ENCODE results near the gene SLC6A11.
A peak's percentile ranks its signal among the peaks of the same experiment; 100 is the strongest.

SLC6A11 gene

GRCh38 chr3:10930666-10931040, 114.6 kb downstream of the SLC6A11 start:
- DNase-seq (ENCODE audit: low spot score), result no peak

- no peak for DNase-seq (ENCODE audit: low spot score)
Measured at GRCh38 chr3:10932596-10932995, 116.6 kb downstream of the SLC6A11 start.

- no peak for DNase-seq (ENCODE audit: low spot score)
Measured at GRCh38 chr3:10933021-10933420, 117.0 kb downstream of the SLC6A11 start.

DNA sequence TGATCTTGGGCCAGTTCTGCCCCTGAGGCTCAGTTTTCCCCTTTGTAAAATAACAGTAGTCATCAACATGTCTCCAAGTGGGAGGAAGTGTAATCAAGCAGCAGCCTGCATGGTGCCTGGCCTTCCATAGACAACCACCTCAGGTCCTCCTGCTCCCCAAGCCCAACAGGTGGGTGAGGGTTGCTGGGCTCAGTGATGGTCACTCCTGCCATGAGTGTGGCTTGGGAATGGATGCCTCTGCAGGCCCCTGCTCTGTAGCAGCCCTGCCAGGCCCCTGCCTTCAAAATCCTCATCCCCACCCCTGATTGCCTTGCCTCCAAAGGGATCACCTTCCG, 117.4 kb downstream of the SLC6A11 start:
- no peak for DNase-seq (ENCODE audit: low spot score)

- DNase-seq (ENCODE audit: low spot score), result no peak
Measured at GRCh38 chr3:10933805-10934481, 117.9 kb downstream of the SLC6A11 start.

GRCh38 chr3:10935028-10935427, 119.0 kb downstream of the SLC6A11 start:
- DNase-seq (ENCODE audit: low spot score), result no peak

DNA sequence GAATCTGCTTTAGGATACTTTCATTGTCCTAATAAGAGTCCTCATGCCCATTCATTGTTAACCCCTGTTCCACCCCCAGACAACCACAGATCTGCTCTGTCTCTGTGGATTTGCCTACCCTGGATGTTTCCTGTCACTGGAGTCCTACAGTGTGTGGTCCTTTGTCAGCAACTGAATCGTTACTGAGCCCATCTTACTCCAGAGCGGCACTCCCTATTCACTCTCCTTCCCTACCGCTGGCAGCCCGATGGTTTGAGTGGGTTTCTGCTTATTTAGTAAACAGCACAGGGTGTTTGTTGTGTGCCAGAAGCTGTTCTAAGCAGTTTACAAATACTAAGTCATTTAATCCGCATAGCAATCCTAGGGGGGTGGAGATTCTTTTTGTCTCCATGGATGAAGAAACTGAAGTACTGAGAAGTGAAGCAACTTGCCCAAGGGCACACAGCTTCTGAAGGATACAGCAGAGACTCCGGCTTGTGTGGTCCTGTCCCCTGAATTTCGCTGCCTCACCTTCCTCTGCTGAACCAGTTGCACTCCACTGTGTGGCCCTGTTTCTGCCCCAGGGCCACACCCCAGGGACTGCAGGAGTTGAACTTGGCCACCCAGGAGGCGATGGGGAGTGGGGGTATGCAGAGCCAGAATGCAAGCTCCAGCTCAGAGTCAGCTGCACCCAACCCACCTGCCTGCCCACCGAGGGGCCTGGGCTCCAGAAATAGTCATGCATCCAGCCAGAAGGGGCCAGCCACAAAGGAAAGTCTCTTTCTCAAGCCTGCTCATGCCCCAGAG, 120.0 kb downstream of the SLC6A11 start:
- DNase-seq (ENCODE audit: low spot score), result no peak

- no peak for DNase-seq (ENCODE audit: low spot score)
Measured at GRCh38 chr3:10936686-10937085, 120.7 kb downstream of the SLC6A11 start.

DNA sequence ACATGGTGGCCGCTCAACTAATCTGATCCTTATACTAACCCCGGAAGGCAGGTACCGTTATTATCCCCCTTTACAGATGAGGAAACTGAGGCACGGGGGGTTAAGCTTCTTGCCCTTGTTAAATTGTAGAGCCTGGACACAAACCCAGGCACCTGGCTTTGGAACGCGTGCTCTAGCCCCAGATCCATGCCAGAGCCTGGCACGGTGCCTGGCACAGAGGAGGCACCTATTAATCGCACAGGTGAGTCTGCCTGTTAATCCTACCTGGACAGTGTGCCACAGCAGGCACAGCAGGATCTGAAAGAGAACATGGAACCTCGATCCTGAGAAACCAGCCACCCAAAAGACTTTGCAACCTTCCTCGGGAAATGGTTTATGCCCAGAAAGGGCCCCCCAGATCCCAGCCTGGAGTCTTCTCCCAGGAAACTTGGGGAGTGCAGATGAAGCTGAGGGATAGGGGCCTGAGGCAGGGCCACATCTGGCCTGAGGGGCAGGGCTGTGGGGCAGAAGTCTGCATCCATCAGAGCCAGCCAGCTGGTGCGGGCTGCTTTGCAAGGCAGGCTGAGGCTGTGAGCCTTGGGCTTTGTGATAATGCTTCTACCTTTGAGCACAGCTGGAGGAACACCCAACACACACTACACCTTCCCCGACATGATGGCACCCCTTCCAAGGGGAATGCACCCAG, 121.3 kb downstream of the SLC6A11 start:
- DNase-seq (ENCODE audit: low spot score), result no peak

- DNase-seq (ENCODE audit: low spot score), result no peak
Measured at GRCh38 chr3:10939556-10939955, 123.5 kb downstream of the SLC6A11 start.

DNA sequence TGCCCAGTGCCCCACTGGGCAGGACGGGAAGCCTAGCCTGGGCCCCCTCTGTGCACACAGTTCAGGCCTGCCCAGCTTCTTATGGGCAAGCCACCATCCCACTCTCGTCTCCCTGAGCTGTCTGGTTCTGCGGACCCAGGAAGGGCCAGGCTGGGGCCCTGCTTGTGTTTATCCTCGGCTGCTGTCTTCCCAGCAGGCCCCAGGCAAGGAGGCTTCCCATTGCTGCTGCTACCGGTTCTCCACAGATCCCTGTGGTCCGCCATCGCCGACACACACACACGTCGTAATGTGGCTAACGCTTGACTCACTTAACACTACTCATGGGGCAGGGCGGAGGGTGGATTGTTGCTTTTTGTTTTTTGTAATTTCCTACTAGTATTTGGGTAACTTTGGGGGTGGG, 124.1 kb downstream of the SLC6A11 start:
- no peak for DNase-seq (ENCODE audit: low spot score)

GRCh38 chr3:10941972-10942371, 125.9 kb downstream of the SLC6A11 start:
- DNase-seq (ENCODE audit: low spot score), result peak; percentile 48

DNA sequence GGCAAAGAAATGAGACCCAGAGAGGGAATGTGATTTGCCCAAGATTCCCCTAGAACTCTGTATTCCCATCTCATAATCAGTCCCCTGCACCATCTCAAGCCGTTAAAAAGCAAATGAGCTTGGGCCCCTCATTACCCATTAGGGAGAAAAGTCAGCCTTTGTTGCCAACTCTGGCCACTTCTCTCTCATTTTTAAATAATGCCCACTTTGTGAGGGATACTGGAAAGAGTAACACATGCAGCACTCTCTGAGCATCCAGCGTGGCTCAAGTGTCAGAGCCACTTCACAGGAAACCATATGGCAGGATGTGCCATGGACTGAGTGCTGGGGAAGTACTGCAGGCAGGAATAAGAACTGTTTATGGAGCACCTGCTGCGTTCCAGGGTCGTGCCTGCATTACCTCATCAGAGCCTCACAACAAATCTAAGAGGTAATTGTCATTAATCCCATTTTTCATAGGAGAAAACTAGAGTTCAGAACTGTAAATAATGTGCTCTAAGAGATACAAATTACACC, 126.7 kb downstream of the SLC6A11 start:
- DNase-seq (ENCODE audit: low spot score), result no peak

- no peak for DNase-seq (ENCODE audit: low spot score)
Measured at GRCh38 chr3:10944866-10945265, 128.8 kb downstream of the SLC6A11 start.

DNA sequence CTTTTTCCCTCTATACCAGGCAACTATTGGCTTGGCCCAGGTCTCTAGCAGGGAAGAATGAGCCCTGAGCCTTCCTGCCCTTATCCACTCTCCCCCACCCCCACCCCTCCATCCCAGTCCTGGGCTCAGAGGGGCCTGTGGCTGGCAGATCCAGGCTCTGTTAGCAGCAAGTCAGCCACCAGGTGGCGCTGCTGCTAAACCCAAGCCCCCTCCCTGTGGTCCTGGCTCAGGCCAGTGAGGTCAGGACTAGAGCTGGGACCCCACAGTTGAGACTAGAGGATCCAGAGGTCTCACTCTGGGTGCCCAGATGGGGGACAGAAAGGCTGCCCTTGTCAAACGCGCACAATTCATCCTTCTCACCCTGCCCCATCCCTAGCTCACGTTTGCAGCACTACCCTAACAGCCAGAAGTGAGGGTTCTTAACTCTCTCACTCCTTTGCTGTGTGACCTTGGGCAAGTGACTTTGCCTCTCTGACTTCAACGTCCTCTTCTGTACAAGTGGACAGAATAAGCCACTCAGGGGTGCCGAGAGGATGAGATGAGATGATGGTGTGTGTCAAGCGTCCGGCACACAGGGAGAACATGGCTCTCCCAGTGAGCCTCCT, 129.8 kb downstream of the SLC6A11 start:
- DNase-seq (ENCODE audit: low spot score), result peak; percentile 72

DNA sequence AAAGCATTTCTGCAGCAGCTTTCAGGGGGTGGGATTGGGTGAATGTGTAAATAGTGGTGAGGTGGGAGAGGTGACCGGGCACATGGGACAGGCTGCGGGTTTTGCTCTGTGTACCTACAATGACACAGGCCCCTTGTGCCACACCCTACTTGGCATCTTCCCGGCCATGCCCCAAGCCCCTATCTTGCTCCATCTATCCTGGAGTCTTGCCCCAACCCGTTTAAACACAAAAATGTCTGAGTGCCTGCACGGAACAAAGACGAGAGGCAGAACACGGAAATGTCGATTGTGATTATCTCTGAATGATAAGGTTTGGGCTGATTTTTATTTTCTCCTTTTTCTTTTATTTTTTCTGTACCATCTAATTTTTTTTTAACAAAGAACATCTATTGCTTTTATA, 130.5 kb downstream of the SLC6A11 start:
- DNase-seq (ENCODE audit: low spot score), result no peak

DNA sequence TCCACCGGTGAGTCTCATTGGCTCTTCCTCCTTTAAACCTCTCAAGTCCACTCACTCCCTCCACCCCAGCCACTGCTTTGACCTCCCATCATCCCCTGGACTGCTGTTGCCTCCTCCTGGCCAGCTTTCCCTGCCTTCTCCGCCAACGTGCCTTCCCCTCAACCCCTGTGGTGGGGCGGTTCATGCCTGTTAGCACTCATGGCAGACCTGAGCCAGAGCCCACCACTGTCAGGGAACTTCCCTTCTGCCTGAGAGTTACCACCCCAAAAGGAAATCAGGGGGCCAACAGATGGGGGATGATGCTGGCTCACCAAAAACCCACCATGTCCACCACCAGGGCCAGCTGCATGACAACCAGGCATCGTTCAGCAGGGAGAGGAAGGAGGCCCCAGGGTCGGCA, 132.3 kb downstream of the SLC6A11 start:
- DNase-seq (ENCODE audit: low spot score), result no peak

GRCh38 chr3:10949197-10949596, 133.2 kb downstream of the SLC6A11 start:
- no peak for DNase-seq (ENCODE audit: low spot score)

DNA sequence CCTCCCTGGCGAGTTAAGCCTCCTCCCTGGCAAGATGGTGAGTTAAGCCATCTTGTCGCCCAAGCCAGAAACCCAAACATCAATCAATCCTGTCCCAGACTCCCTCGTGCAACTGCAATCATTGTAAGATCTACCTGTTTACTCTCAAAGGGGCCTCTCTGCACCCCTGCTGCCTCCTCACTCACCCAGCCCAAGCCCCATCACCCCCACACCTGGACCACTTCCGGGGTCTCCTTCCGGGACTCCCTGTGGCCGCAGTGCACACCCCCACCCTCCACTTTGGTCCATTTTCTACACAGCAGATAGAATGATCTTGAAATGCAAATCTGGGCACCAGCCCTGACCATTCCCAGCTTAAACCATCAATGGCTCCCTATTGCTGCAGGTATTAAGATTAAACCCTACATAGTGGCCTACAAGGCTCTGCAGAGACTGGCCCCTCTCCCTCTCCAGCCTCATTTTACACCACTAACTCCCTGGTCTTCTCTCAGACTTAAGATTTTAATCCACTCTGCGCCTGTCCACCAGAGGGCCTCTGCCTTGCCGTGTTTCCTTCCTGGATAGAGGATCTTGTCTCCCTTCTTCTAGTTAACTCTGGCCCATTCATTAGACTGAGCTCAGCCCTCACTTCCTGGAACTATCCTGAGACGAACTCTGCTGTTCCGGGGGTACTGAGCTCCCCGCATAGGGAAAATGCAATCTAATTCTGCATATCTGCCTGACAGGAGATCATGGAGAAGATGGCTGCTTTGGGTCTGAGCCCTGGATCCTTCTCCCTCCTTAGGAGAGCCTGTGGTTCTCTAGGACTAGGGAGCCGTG, 134.7 kb downstream of the SLC6A11 start:
- DNase-seq (ENCODE audit: low spot score), result peak; percentile 38

DNA sequence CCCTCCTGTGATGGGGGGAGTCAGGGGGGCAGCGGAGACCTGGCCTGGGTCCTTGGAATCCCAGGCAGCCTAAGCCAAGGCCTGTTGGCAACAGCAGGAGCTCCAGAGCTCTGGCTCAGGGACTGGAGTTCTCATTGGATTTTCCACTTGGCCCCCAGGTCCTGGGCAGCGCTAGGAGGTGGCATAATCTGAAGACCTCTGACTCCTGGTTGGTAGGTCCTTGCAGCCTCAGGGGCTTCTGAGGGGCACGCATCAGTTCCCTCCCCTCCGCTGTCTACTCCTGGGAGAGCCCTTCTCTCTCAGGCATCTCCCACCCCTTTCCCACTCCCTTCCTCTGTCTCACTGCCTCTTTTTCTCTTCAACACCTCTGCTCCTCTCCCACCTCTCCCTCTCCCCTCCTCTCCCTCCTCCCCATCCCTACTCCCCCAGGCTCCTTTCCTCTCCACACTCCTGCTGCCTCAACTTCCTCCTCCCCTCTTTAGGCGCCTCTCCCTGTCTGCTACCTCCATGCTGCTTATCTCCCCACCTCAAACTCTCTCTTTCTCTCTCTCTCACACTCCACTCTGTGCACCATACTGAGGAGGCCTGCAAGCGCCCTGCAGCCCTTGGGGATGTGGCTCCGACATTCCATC, 135.4 kb downstream of the SLC6A11 start:
- no peak for DNase-seq (ENCODE audit: low spot score)

DNA sequence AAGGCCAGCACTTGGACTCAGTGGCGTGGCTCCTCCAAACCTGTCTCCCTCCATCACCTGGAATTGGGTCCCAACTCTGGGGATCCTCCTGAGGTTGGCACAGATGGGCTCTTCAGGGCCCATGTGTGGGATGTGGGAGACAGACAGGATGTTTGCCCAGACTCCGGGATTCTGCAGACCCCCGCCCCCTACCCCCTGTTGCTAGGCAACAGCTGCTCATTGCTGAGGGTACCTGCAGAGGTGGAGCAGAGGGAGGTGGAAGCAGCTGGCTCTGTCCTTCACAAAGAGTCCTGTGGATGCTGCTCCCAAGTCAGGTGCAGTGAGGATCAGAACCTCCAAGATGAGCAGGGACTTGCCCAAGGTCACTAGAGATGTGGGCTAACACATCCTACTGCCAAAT, 136.5 kb downstream of the SLC6A11 start:
- no peak for DNase-seq (ENCODE audit: low spot score)
